Neural progenitor cell (in vitro differentiated cells): ENCODE measurements around the gene BCL2L12.

ENCODE experiments used
- EZH2phosphoT487 ChIP-seq: fragments of 200-600 bp; sonication (generic); IDR thresholded peaks from 2 replicates; pipeline ENCODE4 v1.6.1; 2017; ENCODE audit warnings: antibody characterized with exemption
- TF ChIP-seq, protein P1 (sequence below): fragments of 200-600 bp; sonication (generic); IDR thresholded peaks from 2 replicates; pipeline ENCODE4 v1.5.1; 2017; ENCODE audit warnings: antibody characterized with exemption, mild to moderate bottlenecking

DNA sequence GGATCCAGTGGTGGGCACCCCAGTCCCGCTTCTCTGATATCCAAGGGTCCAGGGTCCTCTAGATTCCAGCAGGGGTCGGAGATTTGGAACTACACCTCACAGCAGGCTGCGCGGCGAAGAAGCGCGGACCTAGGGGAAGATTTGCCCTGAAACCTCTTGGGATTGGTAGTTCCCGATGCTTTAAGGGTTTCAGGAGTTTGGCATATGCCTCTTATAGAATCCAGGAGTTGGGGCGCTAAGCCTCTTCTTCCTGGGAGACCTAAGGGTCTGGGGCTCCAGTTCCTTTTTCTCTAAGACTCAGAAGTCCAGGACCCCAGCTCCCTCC is 349 bp downstream of the BCL2L12 start:
- TF ChIP-seq EZH2phosphoT487: no peak
- TF ChIP-seq, protein P1, sequence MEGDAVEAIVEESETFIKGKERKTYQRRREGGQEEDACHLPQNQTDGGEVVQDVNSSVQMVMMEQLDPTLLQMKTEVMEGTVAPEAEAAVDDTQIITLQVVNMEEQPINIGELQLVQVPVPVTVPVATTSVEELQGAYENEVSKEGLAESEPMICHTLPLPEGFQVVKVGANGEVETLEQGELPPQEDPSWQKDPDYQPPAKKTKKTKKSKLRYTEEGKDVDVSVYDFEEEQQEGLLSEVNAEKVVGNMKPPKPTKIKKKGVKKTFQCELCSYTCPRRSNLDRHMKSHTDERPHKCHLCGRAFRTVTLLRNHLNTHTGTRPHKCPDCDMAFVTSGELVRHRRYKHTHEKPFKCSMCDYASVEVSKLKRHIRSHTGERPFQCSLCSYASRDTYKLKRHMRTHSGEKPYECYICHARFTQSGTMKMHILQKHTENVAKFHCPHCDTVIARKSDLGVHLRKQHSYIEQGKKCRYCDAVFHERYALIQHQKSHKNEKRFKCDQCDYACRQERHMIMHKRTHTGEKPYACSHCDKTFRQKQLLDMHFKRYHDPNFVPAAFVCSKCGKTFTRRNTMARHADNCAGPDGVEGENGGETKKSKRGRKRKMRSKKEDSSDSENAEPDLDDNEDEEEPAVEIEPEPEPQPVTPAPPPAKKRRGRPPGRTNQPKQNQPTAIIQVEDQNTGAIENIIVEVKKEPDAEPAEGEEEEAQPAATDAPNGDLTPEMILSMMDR: peak; percentile 33
